ENCODE results near the gene GAS2.
A peak's percentile ranks its signal among the peaks of the same experiment; 100 is the strongest.

Gene GAS2

DNA sequence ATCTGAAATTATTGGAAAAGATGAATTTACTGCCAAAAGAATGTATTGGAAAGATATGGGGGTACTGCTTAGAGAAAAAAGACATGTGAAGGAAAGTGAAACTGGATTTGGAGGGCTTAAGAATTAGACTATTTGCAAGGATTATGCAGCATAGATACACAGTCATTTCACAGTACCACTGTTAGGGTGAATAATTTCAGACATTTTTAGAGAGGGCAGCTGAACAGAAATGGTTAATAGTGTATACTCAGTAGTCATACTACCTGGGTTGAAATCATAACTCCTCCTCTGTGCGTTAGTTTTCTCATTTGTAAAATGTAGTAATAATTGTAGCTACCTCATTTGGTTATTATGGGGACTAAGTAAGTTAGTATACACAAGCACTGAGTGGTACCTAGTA, 33.0 kb downstream of the GAS2 start:
- DNase-seq (ENCODE audit: low read depth, low spot score): no peak
- WGBS (ENCODE audit: insufficient coverage, insufficient read length): no CpG with 5 or more reads among the region's 1 CpG
- Histone ChIP-seq H3K36me3 (ENCODE audit: control insufficient read depth, insufficient read depth, low read length) (no peaks in the 10 kb centered on the region), H3K4me3 (ENCODE audit: low read length) (no peak overlapping the region), H3K9me3 (ENCODE audit: control insufficient read depth, insufficient read depth, low read length) (no peaks in the 10 kb centered on the region), H3K27ac (ENCODE audit: low read length) (no peak overlapping the region), H3K27me3 (ENCODE audit: control insufficient read depth, insufficient read depth, low read length) (no peaks in the 10 kb centered on the region), H3K4me1 (ENCODE audit: control insufficient read depth, insufficient read depth, low read length) (0 out of 2 replicates have a peak, but pooled peaks cover 1% of the 10 kb centered on the region)

DNA sequence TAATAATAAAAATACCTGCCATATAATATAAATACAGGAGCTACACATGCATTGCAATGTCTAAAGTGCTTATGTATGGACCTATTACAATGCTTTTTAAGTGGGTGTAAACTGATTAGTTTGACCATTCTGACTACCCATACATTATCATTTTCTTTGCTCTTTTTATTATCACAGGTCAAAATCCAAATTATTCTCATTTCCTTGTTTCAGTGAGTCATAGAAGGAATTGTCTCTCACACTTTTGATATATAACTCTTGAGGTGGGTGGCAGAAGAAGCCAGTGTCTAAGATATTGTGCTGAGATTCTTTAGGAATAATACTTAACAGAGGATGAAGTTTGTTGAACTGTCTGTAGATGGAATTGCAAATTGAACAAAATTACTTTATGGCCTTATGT, 35.6 kb downstream of the GAS2 start:
- DNase-seq (ENCODE audit: low read depth, low spot score): no peak
- H3K27ac ChIP-seq (ENCODE audit: low read length): no peak overlapping the region
- H3K27me3 ChIP-seq (ENCODE audit: control insufficient read depth, insufficient read depth, low read length): no peaks in the 10 kb centered on the region
- no peaks in the 10 kb centered on the region for H3K9me3 ChIP-seq (ENCODE audit: control insufficient read depth, insufficient read depth, low read length)
- H3K36me3 ChIP-seq (ENCODE audit: control insufficient read depth, insufficient read depth, low read length): no peaks in the 10 kb centered on the region
- H3K4me3 ChIP-seq (ENCODE audit: low read length): no peak overlapping the region
- 0 out of 2 replicates have a peak, but pooled peaks cover 1% of the 10 kb centered on the region for H3K4me1 ChIP-seq (ENCODE audit: control insufficient read depth, insufficient read depth, low read length)

DNA sequence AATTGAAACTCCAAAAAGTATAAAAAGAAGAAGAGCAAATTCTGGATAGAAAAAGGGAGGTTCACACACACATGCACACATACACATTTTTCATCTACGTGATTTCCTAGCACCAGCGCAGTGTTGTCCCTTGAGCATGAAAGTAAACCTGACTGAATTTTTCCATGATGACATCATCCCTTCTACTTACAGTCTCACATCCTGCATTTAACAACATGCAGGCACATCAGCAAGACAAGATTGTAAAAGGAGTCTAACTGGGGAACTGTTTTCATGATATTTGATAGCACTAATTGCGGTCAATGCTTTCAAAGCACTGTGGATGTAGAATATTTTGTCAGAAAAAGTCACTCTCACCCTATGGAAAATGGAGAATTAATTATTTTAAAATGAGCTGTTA, 36.6 kb downstream of the GAS2 start:
- H3K36me3 ChIP-seq (ENCODE audit: control insufficient read depth, insufficient read depth, low read length): no peaks in the 10 kb centered on the region
- 0 out of 2 replicates have a peak, but pooled peaks cover 1% of the 10 kb centered on the region for H3K4me1 ChIP-seq (ENCODE audit: control insufficient read depth, insufficient read depth, low read length)
- peak; percentile 5 for DNase-seq (ENCODE audit: low read depth, low spot score)
- WGBS (ENCODE audit: insufficient coverage, insufficient read length): no CpG with 5 or more reads among the region's 3 CpGs
- no peaks in the 10 kb centered on the region for H3K27me3 ChIP-seq (ENCODE audit: control insufficient read depth, insufficient read depth, low read length)
- no peaks in the 10 kb centered on the region for H3K9me3 ChIP-seq (ENCODE audit: control insufficient read depth, insufficient read depth, low read length)
- no peak overlapping the region for H3K27ac ChIP-seq (ENCODE audit: low read length)
- H3K4me3 ChIP-seq (ENCODE audit: low read length): no peak overlapping the region

DNA sequence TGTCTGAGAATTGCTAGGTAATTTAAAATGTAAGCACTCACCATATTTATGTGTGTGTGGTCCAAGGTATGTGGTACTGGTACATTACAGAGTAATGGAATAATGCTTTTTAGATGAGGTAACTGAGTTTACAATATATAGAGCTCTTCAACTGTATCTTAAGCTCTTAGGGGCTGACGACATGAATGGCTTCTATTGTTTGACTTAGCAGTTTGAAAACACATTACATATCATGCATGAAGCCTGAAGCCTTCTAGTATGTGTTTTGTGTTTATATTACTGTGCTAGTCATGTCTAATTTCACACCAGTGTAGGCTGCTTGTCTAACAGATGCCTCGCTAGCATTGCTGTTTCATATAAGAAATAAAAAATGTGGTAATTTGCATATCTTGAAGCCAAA, 37.2 kb downstream of the GAS2 start:
- no CpG with 5 or more reads among the region's 2 CpGs for WGBS (ENCODE audit: insufficient coverage, insufficient read length)

DNA sequence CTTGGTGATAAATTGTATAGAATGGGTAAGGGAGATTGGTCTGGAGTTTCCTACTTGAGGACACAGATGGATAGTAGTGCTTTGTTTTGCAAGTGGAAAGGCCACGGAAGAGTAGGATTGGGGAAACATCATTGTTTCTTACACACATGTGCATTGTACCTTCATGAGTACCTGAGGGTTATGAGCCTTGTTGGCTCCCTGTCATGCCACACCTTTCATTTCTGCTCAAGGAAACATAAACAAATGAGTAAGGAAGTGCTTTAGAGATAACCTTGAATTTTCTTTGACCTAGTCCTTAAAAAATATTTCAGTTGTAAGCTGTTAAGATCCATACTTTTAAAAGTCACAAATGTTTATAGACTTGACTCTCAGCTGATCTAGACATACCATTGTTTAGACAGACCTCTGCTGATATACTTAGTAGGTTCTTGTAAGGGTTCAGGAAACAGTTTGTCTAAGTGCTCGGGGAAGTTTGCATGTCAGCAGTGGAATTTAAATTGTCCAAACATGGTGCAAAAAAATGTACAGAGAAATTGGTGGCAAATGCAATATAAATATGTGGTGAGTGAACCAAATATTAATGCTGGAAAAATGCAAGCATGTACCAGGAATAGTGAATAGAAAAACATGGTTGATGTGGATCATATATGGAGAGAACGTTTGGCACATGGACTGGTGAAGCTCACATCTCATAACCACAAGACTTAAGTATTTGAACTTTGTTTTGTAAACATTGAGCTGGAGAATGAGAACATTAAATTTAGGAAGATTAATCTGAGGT, 40.9 kb downstream of the GAS2 start:
- DNase-seq (ENCODE audit: low read depth, low spot score): no peak
- Histone ChIP-seq H3K4me3 (ENCODE audit: low read length) (no peak overlapping the region), H3K36me3 (ENCODE audit: control insufficient read depth, insufficient read depth, low read length) (no peaks in the 10 kb centered on the region), H3K9me3 (ENCODE audit: control insufficient read depth, insufficient read depth, low read length) (no peaks in the 10 kb centered on the region), H3K27ac (ENCODE audit: low read length) (no peak overlapping the region), H3K27me3 (ENCODE audit: control insufficient read depth, insufficient read depth, low read length) (no peaks in the 10 kb centered on the region), H3K4me1 (ENCODE audit: control insufficient read depth, insufficient read depth, low read length) (0 out of 2 replicates have a peak, but pooled peaks cover 1% of the 10 kb centered on the region)
- no CpG with 5 or more reads among the region's 3 CpGs for WGBS (ENCODE audit: insufficient coverage, insufficient read length)

More for the DNA sequence above, 37.2 kb downstream of the GAS2 start:
- no peaks in the 10 kb centered on the region for H3K36me3 ChIP-seq (ENCODE audit: control insufficient read depth, insufficient read depth, low read length)
- H3K4me1 ChIP-seq (ENCODE audit: control insufficient read depth, insufficient read depth, low read length): 0 out of 2 replicates have a peak, but pooled peaks cover 1% of the 10 kb centered on the region
- H3K27me3 ChIP-seq (ENCODE audit: control insufficient read depth, insufficient read depth, low read length): no peaks in the 10 kb centered on the region
- DNase-seq (ENCODE audit: low read depth, low spot score): no peak
- H3K4me3 ChIP-seq (ENCODE audit: low read length): no peak overlapping the region
- no peak overlapping the region for H3K27ac ChIP-seq (ENCODE audit: low read length)
- no peaks in the 10 kb centered on the region for H3K9me3 ChIP-seq (ENCODE audit: control insufficient read depth, insufficient read depth, low read length)

DNA sequence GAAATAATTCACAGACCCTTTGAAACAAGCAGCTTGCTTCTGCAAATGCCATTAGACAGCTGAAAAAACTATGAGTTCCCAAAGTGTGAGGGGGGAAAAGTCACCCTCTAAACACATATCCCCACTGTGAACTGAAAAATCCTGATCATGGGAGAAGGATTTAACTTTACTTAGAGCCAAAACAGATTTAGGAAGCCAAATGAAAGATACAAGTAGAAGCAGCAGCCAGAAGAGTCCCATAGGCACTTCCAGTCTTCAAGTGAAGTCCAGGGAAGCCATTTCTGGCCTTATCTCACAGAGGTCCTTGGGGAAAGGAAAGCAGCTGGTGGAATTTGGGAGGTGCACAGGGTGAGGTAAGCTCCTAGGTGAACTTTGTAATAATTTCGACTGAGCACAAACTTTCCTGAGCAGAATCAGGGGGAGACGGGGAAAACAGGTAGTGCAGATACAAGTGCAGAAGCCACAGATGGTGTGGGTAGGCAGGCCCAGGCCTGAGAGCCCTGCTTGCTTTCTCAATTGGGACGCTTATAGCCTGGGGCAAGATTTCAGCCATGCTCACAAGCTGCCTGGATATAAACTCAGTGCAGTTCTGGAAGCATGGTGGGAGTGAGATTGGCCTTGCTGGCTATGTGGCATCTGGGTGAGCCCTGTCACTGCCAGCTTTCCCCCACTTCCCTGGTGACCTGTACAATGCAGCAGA, 44.8 kb downstream of the GAS2 start:
- no peak overlapping the region for H3K27ac ChIP-seq (ENCODE audit: low read length)
- H3K4me3 ChIP-seq (ENCODE audit: low read length): no peak overlapping the region
- no peaks in the 10 kb centered on the region for H3K27me3 ChIP-seq (ENCODE audit: control insufficient read depth, insufficient read depth, low read length)
- no peaks in the 10 kb centered on the region for H3K9me3 ChIP-seq (ENCODE audit: control insufficient read depth, insufficient read depth, low read length)
- no peaks in the 10 kb centered on the region for H3K4me1 ChIP-seq (ENCODE audit: control insufficient read depth, insufficient read depth, low read length)
- H3K36me3 ChIP-seq (ENCODE audit: control insufficient read depth, insufficient read depth, low read length): no peaks in the 10 kb centered on the region
- no CpG with 5 or more reads among the region's 3 CpGs for WGBS (ENCODE audit: insufficient coverage, insufficient read length)
- DNase-seq (ENCODE audit: low read depth, low spot score): no peak

DNA sequence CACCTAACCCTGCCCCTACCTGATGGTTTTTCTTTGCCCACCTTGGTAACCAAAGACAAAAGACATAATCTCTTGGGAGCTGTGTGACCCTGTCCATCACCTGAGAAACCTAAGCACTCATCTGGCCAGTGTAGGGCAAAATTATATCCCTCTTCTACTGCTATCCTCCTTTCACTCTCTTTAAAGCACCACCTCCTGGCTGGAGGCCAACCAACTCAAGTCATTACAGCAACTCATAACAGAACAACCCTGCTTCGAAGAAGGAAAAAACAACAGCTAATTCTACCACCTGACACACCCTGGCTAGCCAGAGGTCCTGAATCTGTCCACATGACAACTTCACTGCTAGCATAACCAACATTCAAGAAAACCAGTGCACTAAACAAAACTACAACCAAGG, 45.5 kb downstream of the GAS2 start:
- no peak for DNase-seq (ENCODE audit: low read depth, low spot score)
- no CpG with 5 or more reads among the region's 1 CpG for WGBS (ENCODE audit: insufficient coverage, insufficient read length)
- Histone ChIP-seq H3K27ac (ENCODE audit: low read length) (no peak overlapping the region), H3K4me3 (ENCODE audit: low read length) (no peak overlapping the region), H3K27me3 (ENCODE audit: control insufficient read depth, insufficient read depth, low read length) (no peaks in the 10 kb centered on the region), H3K9me3 (ENCODE audit: control insufficient read depth, insufficient read depth, low read length) (no peaks in the 10 kb centered on the region), H3K4me1 (ENCODE audit: control insufficient read depth, insufficient read depth, low read length) (no peaks in the 10 kb centered on the region), H3K36me3 (ENCODE audit: control insufficient read depth, insufficient read depth, low read length) (no peaks in the 10 kb centered on the region)

DNA sequence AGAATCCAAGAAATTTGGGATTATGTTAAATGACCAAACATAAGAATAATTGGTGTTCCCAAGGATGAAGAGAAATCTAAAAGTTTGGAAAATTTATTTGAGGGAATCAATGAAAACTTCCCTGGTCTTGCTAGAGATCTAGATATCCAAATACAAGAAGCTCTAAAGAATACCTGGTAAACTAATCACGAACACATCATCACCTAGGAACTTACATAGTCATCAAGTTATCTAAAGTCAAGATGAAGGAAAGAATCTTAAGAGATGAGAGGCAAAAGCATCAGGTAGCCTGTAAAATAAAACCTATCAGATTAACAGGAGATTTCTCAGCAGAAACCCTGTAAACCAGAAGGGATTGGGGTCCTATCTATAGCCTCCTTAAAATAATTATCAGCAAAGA, 46.9 kb downstream of the GAS2 start:
- H3K27me3 ChIP-seq (ENCODE audit: control insufficient read depth, insufficient read depth, low read length): no peaks in the 10 kb centered on the region
- no peak overlapping the region for H3K4me3 ChIP-seq (ENCODE audit: low read length)
- H3K36me3 ChIP-seq (ENCODE audit: control insufficient read depth, insufficient read depth, low read length): no peaks in the 10 kb centered on the region
- H3K9me3 ChIP-seq (ENCODE audit: control insufficient read depth, insufficient read depth, low read length): no peaks in the 10 kb centered on the region
- no peak overlapping the region for H3K27ac ChIP-seq (ENCODE audit: low read length)
- no peaks in the 10 kb centered on the region for H3K4me1 ChIP-seq (ENCODE audit: control insufficient read depth, insufficient read depth, low read length)
- DNase-seq (ENCODE audit: low read depth, low spot score): no peak
- no CpG with 5 or more reads among the region's 1 CpG for WGBS (ENCODE audit: insufficient coverage, insufficient read length)

DNA sequence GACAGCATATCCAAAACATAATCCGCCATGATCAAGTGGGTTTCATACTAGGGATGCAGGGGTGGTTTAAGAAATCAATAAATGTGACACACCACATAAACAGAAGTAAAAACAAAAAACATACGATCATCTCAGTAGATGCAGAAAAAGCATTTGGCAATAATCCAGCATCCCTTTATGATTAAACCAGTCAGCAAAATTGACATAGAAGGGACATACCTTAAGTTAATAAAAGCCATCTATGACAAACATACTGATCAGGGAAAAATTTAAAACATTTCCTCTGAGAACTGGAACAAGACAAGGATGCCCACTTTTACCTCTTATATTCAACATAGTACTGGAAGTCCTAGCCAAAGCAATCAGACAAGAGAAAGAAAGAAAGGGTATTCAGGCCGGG, 49.6 kb downstream of the GAS2 start:
- Histone ChIP-seq H3K27ac (ENCODE audit: low read length) (no peak overlapping the region), H3K36me3 (ENCODE audit: control insufficient read depth, insufficient read depth, low read length) (no peaks in the 10 kb centered on the region), H3K4me1 (ENCODE audit: control insufficient read depth, insufficient read depth, low read length) (no peaks in the 10 kb centered on the region), H3K4me3 (ENCODE audit: low read length) (no peak overlapping the region), H3K9me3 (ENCODE audit: control insufficient read depth, insufficient read depth, low read length) (no peaks in the 10 kb centered on the region), H3K27me3 (ENCODE audit: control insufficient read depth, insufficient read depth, low read length) (no peaks in the 10 kb centered on the region)
- no peak for DNase-seq (ENCODE audit: low read depth, low spot score)
- WGBS (ENCODE audit: insufficient coverage, insufficient read length): no CpG with 5 or more reads among the region's 3 CpGs

DNA sequence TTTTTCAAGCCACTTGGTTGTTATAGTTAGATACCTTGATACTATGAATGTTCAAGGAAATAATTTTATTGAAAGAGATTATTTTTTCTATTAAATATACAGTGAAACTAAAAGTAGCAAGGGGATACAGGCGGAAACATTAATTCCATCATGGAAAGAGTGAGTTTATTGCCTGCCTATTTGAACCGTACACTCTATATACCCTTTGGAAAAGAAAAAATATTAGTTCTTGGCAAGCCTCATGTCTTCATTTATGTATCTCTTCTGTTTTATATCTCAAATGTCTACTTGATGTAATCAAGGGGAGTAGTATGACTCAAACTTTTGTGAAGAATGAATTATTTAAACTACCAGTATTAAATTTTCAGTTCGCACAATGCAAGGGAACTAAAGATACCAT, 54.0 kb downstream of the GAS2 start:
- Histone ChIP-seq H3K27ac (ENCODE audit: low read length) (no peak overlapping the region), H3K4me1 (ENCODE audit: control insufficient read depth, insufficient read depth, low read length) (no peaks in the 10 kb centered on the region), H3K4me3 (ENCODE audit: low read length) (no peak overlapping the region), H3K27me3 (ENCODE audit: control insufficient read depth, insufficient read depth, low read length) (no peaks in the 10 kb centered on the region), H3K36me3 (ENCODE audit: control insufficient read depth, insufficient read depth, low read length) (no peaks in the 10 kb centered on the region), H3K9me3 (ENCODE audit: control insufficient read depth, insufficient read depth, low read length) (no peaks in the 10 kb centered on the region)
- no peak for DNase-seq (ENCODE audit: low read depth, low spot score)
- no CpG with 5 or more reads among the region's 3 CpGs for WGBS (ENCODE audit: insufficient coverage, insufficient read length)
